Omental fat pad (tissue), 4 donors: ENCODE results near the gene ALPP. TPM values are rescaled to one million over a fixed set of nuclear protein-coding genes. Genes with fewer than 3 reads are reported as not detected.

Experiments
- ATAC-seq: fragments of 150-250 bp; one replicate; pipeline ENCODE4 v1.9.1; 2016; ENCODE audit warnings: mild to moderate bottlenecking, moderate library complexity; ENCODE audit not compliant: low FRiP score
- DNase-seq: peaks from one replicate; pipeline ENCODE4 v3.0.0-alpha.2; 2019; ENCODE audit warnings: low spot score
- total RNA-seq, 4 donors: library from RNA; depleted of rRNA; stranded (reverse); fragments of >200 nt; gene quantifications; one replicate each; pipeline ENCODE4 v1.1.0, GENCODE V29; 2016
- TF ChIP-seq, protein P1 (sequence below), 3 donors: fragments of 450-650 bp; IDR thresholded peaks; one replicate each; pipeline ENCODE4 v1.5.1; 2016 to 2017; ENCODE audit warnings: antibody characterized with exemption in 3 of 3, mild to moderate bottlenecking in 3 of 3, moderate library complexity in 2 of 3

Gene ALPP
- total RNA-seq, 4 donors from 2014 or later, result not detected

DNA sequence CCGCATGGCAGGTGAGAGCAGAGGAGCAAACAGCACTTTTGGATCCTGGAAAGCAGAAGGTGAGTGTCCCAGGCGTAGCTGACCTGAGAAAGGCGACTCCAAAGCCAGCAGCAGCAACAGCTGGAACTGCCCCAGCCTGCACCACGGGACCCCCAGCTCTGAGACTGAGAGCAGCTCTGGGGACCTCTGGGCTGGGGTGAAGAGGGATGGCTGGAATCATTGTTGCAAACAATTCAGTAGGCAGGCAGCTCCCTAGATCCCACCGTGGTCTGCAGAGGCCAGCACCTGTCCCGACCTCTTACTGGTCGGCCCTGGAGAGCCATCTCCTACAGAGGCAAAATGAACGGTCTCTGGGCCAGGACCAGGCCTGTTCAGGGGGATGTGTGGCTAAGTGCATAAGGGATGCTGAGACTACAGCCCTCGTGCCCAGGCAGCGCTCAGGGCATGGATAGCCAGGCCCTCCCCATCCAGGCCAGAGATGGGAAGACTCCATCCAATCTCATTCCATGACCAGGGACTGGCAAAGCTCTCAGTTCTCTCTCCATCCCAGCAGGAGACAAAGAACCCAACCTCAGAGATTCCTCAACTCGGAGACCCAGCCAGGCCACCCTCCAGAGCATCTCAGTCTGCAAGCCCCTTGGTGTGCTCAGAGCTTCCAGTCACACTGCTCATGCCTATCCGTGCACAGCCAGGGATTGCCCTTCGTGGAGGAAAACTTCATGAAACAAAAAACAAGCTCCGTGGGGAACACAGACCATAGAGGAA is 38.2 kb upstream of the ALPP start:
- TF ChIP-seq, protein P1, sequence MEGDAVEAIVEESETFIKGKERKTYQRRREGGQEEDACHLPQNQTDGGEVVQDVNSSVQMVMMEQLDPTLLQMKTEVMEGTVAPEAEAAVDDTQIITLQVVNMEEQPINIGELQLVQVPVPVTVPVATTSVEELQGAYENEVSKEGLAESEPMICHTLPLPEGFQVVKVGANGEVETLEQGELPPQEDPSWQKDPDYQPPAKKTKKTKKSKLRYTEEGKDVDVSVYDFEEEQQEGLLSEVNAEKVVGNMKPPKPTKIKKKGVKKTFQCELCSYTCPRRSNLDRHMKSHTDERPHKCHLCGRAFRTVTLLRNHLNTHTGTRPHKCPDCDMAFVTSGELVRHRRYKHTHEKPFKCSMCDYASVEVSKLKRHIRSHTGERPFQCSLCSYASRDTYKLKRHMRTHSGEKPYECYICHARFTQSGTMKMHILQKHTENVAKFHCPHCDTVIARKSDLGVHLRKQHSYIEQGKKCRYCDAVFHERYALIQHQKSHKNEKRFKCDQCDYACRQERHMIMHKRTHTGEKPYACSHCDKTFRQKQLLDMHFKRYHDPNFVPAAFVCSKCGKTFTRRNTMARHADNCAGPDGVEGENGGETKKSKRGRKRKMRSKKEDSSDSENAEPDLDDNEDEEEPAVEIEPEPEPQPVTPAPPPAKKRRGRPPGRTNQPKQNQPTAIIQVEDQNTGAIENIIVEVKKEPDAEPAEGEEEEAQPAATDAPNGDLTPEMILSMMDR (IDR thresholded peaks at IDR 0.05), result no peak
- DNase-seq (no peak), ATAC-seq (no peak)

DNA sequence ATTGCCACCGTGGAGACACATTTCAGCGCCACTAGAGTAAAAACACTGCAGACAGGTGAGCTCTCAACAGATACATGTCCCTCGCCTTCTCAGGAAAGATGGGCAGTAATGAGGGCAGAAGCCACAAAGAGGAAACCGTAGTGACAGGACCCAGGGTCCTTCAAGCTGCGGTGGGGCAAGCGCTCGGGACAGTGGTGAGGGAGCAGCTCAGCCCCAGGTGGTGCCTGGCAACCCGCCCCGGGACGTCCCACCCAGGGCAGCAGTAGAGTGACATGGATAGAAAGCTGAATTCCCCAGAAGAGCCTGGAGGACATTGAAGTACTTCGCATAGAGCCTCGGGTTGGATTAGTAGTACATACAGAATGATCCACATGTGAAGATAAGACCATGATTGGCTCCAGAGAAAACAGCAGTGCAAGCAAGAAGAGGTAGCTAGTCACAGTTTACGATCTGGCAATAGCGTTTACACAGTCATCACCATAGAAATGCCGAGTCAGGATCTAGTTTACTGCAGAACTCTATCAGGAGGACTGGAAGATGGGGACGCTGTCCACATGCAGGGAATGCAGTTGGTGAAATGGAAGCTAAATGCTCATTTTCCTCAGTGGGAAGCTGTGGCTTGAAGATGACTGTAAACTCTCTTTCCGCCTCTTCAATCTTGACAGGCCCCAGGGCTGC is 37.4 kb upstream of the ALPP start:
- no peak for DNase-seq
- no peak for ATAC-seq

DNA sequence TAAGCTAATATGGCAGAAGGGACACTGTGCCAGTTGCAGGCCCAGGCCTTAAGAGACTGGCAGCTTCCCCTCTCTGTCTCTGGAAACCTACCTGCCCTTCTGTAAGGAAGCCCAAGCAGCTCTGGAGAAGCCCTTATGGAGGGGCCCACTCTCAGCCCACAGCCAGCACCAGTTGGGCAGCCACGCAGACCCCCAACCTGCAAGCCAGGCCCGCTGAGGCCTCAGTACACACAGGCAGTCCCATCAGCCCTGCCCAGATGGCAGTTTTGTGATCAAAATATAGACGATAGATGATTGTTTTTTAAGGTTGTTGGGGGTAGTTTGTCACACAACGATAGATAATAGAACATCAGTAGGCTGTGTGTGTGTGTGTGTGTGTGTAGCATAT is 36.8 kb upstream of the ALPP start:
- no peak for ATAC-seq
- no peak for DNase-seq
- TF ChIP-seq, protein P1 (IDR thresholded peaks at IDR 0.05), result no peak

More for the DNA sequence above, 37.4 kb upstream of the ALPP start:
- TF ChIP-seq, protein P1 (IDR thresholded peaks at IDR 0.05), result no peak

DNA sequence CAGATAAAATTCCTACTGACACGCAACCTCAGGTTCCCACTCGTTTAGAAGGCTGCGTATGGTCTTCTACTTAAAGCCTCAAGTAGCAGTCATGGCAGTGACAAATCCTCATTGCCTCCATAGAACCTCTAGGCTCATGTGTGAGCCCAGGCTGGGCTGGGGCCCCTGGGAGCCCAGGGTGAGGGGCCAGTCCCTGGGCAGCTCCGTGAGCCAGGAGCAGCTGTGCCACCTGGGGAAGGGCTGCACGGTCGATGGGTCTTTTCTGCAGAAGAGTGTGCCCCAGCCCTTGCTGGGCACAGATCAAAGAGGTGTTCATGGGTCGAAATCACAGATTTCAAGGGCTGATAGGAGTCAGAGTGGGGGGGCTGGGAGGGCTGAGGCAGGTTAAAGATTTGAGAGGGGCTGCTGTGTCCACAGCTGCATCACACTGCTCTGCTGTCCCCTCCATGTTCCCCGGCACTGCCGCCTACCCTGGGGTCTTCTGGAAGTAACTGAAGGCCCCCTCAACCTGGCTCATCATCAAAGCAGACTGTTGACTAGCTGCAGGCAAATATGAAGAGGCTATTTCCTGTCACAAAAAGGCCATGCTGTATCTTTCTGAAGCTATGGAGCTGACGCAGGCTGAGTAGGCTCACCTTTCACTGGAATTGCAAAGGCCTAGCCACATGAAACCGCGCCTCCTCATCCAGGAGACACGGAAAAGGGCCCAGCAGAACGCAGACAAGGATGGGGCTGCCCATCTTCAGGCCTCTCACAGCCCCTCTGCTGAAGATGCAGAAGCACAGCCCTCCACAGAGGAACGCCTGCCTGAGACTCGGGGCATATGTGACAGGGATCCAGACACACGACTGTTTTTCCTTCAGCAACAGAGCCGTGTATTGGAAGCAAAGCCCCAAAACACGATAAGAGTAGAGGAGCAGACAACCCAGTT is 35.7 kb upstream of the ALPP start:
- ATAC-seq (no peak), DNase-seq (no peak)
- TF ChIP-seq, protein P1 (IDR thresholded peaks at IDR 0.05), result no peak

DNA sequence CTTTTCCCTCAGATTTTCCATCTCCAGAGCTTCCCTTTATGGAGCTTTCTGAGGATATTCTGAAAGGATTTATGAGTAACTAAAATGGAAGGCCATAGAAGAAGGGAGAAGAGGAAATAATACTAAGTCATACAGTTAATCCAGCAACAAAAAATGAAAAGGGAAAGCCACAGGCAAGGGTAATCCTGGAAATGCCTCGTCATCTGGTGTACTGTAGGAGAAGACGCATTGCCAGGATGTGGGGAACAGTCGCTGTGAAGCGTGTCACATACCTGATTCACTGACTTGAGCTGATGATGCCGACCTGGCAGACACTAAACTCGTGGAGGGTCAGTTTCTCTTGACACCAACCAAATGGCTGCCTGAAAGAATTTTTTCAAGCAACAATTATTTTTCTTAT is 34.7 kb upstream of the ALPP start:
- TF ChIP-seq, protein P1 (IDR thresholded peaks at IDR 0.05), result no peak
- ATAC-seq (no peak), DNase-seq (no peak)

DNA sequence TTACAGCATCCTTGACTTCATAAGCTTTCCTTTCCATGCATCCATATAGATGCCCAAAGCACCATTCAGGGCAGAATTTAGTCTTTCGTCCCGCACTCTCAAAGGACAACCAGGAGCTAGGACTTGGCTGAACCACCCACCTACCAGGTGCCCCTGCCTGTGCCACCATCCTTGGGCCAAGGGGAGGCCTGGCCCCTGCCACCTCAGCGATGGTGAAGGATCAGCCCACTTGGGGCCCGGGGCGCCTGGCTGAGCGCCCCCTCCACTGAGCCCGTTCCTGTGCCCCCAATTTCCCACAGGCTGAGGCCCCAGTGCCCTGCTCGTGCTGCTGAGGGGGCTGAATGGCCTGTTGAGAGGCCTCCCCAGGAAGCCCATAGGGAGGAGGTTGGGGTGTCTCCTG is 33.3 kb upstream of the ALPP start:
- no peak for DNase-seq
- TF ChIP-seq, protein P1 (IDR thresholded peaks at IDR 0.05), result no peak
- no peak for ATAC-seq
